Gastrocnemius medialis (tissue), 4 donors: ENCODE data around the gene IGSF8. TPM values are rescaled to one million over a fixed set of nuclear protein-coding genes. Genes with fewer than 3 reads are reported as not detected.

Experiments used
- ATAC-seq, 2 donors: fragments of 150-250 bp; one replicate each; pipeline ENCODE4 v1.9.1; 2016
- DNase-seq, 2 donors: peaks; one replicate each; pipeline ENCODE4 v3.0.0-alpha.2; 2019
- H3K27ac ChIP-seq, 4 donors: fragments of 200-600 bp; sonication (generic); 1 replicate in 1 of 4; 2 replicates in 3 of 4; pipeline ENCODE4 v1.5.1; 2016 to 2018; ENCODE audit warnings: mild to moderate bottlenecking in 2 of 4, moderate library complexity in 1 of 4
- H3K27me3 ChIP-seq, 3 donors: fragments of 200-600 bp; sonication (generic) in 2 of 3; 1 replicate in 1 of 3; 2 replicates in 2 of 3; pipeline versions ENCODE4 v1.5.1 to v1.6.0; 2016 to 2019; ENCODE audit warnings: mild to moderate bottlenecking in 1 of 3, moderate library complexity in 1 of 3
- H3K36me3 ChIP-seq, 2 donors: fragments of 200-600 bp; sonication (generic) in 1 of 2; one replicate each; pipeline ENCODE4 v1.5.1; 2017 to 2018
- H3K4me1 ChIP-seq, 2 donors: fragments of 200-600 bp; sonication (generic) in 1 of 2; one replicate each; pipeline ENCODE4 v1.5.1; 2016 to 2017; ENCODE audit warnings: mild to moderate bottlenecking in 2 of 2
- H3K4me3 ChIP-seq, 4 donors: fragments of 200-600 bp; sonication (generic) in 3 of 4; 1 replicate in 1 of 4; 2 replicates in 3 of 4; pipeline ENCODE4 v1.5.1; 2016 to 2019; ENCODE audit warnings: mild to moderate bottlenecking in 2 of 4
- H3K9me3 ChIP-seq, 3 donors: fragments of 200-600 bp; sonication (generic) in 2 of 3; 1 replicate in 1 of 3; 2 replicates in 2 of 3; pipeline ENCODE4 v1.5.1; 2016 to 2019
- CTCF ChIP-seq, 5 experiments: fragments of 450-650 bp in 3 of 5; fragments of 200-600 bp in 2 of 5; sonication (generic) in 2 of 5; IDR thresholded peaks in 4 of 5; conservative IDR thresholded peaks in 1 of 5; 1 replicate in 4 of 5; 2 replicates in 1 of 5; pipeline ENCODE4 v1.5.1; 2016 to 2019; ENCODE audit warnings: antibody characterized with exemption in 5 of 5, mild to moderate bottlenecking in 3 of 5, moderate library complexity in 3 of 5
- POLR2A ChIP-seq, 2 donors: fragments of 450-650 bp; IDR thresholded peaks; one replicate each; pipeline ENCODE4 v1.6.1; 2017; ENCODE audit warnings: antibody characterized with exemption in 2 of 2, mild to moderate bottlenecking in 2 of 2, moderate library complexity in 2 of 2
- in situ Hi-C, 4 donors: fragments of 200-750 bp; cut with MboI; loops; one replicate each; pipeline versions ENCODE4 v1.15.0 to v1.8.0; 2017; ENCODE audit warnings: low sequenced_read_pairs in 4 of 4
- intact Hi-C: fragments of 100-400 bp; cut with DNase I; formaldehyde crosslinking; loops from one replicate; pipeline ENCODE4 v1.15.1; 2023; ENCODE audit warnings: low total_unique reads
- total RNA-seq, 4 donors: library from RNA; depleted of rRNA; stranded (reverse); fragments of >200 nt; gene quantifications; one replicate each; pipeline versions ENCODE4 v1.1.0 to v1.2.3, GENCODE V29; 2016

Gene IGSF8
- total RNA-seq, 4 donors from 2014 or later, result 3.4 to 12.8 (median 8.7) TPM

GRCh38 chr1:160105155-160105554, 6.7 kb upstream of the IGSF8 start:
- Histone ChIP-seq H3K27ac (no peak overlapping the region), H3K36me3 (no peaks in the 10 kb centered on the region), H3K4me3 (no peak overlapping the region), H3K4me1 (peaks cover 34 to 39% of the 10 kb centered on the region in 2 donors), H3K9me3 (no peaks in the 10 kb centered on the region), H3K27me3 (no peaks in the 10 kb centered on the region)
- in situ Hi-C loops, result loop anchor here in 2 of 4 donors (10.0 kb wide), 3 partner anchors 80 to 150 kb away; partner anchors contain the start of gene CASQ1 (in 1 of the 2)
- intact Hi-C loops, result no loop called here
- TF ChIP-seq CTCF (IDR thresholded peaks at IDR 0.05 in 4 of 5, conservative IDR thresholded peaks at IDR 0.05 in 1 of 5) (no peak), POLR2A (IDR thresholded peaks at IDR 0.05) (no peak)
- DNase-seq, result no peak
- ATAC-seq, result no peak

GRCh38 chr1:160104486-160104885, 6.1 kb upstream of the IGSF8 start:
- no peaks in the 10 kb centered on the region for H3K9me3 ChIP-seq
- no peak for ATAC-seq
- no peaks in the 10 kb centered on the region for H3K36me3 ChIP-seq
- peaks cover 31 to 33% of the 10 kb centered on the region in 2 donors for H3K4me1 ChIP-seq
- peak overlapping the region in 1 of 4 donors; percentile 10 for H3K27ac ChIP-seq
- no peak overlapping the region for H3K4me3 ChIP-seq
- TF ChIP-seq POLR2A (IDR thresholded peaks at IDR 0.05) (no peak), CTCF (IDR thresholded peaks at IDR 0.05 in 4 of 5, conservative IDR thresholded peaks at IDR 0.05 in 1 of 5) (no peak)
- in situ Hi-C loops (loop anchor here in 2 of 4 donors (5.0 to 10.0 kb wide), 4 partner anchors 80 to 150 kb away; partner anchors contain the start of gene CASQ1 (in 1 of the 2)), intact Hi-C loops (loop anchor here (5.0 kb wide), 2 partner anchors 58 to 103 kb away; partner anchors contain the start of gene PEA15)
- no peaks in the 10 kb centered on the region for H3K27me3 ChIP-seq
- no peak for DNase-seq

GRCh38 chr1:160103658-160104408, 5.4 kb upstream of the IGSF8 start:
- DNase-seq (no peak), ATAC-seq (no peak)
- Histone ChIP-seq H3K27me3 (no peaks in the 10 kb centered on the region), H3K9me3 (no peaks in the 10 kb centered on the region), H3K4me1 (peaks cover 29 to 34% of the 10 kb centered on the region in 2 donors), H3K36me3 (no peaks in the 10 kb centered on the region), H3K27ac (peak overlapping the region in 3 of 4 donors; percentile 1 to 10 (median 2)), H3K4me3 (no peak overlapping the region)
- intact Hi-C loops, result loop anchor here (5.0 kb wide), 2 partner anchors 58 to 103 kb away; partner anchors contain the start of gene PEA15
- no peak for TF ChIP-seq POLR2A (IDR thresholded peaks at IDR 0.05)
- no peak for TF ChIP-seq CTCF (IDR thresholded peaks at IDR 0.05 in 4 of 5, conservative IDR thresholded peaks at IDR 0.05 in 1 of 5)
- in situ Hi-C loops, result loop anchor here in 2 of 4 donors (5.0 to 10.0 kb wide), 4 partner anchors 81 to 151 kb away; partner anchors contain the start of gene CASQ1 (in 1 of the 2)

- Histone ChIP-seq H3K4me3 (no peak overlapping the region), H3K27ac (peak overlapping the region; percentile 88 to 96 (median 92)), H3K9me3 (no peaks in the 10 kb centered on the region), H3K4me1 (peaks cover 41 to 45% of the 10 kb centered on the region in 2 donors), H3K36me3 (no peaks in the 10 kb centered on the region), H3K27me3 (no peaks in the 10 kb centered on the region)
- in situ Hi-C loops, result loop anchor here in 2 of 4 donors (5.0 to 10.0 kb wide), 4 partner anchors 83 to 153 kb away; partner anchors contain the start of gene CASQ1 (in 1 of the 2)
- ATAC-seq, result peak; percentile 31 to 48
- TF ChIP-seq CTCF (IDR thresholded peaks at IDR 0.05 in 4 of 5, conservative IDR thresholded peaks at IDR 0.05 in 1 of 5), result no peak
- peak in 1 of 2 donors; percentile 26 for TF ChIP-seq POLR2A (IDR thresholded peaks at IDR 0.05)
- no peak for DNase-seq
- intact Hi-C loops, result loop anchor here (1.0 to 5.0 kb wide), 5 partner anchors 45 to 150 kb away; partner anchors contain the start of gene PEA15
Observed at GRCh38 chr1:160101717-160102522, 3.5 kb upstream of the IGSF8 start.
